ENCODE results near the gene KCNQ1.

- TF ChIP-seq GATA3 (IDR thresholded peaks at IDR 0.05; ENCODE audit: low read depth, low read length) (no peak), GATA2 (IDR thresholded peaks at IDR 0.05; ENCODE audit: low read depth, low read length) (no peak)
Measured at GRCh38 chr11:2708757-2709281, 264.0 kb downstream of the KCNQ1 start.
